Thymus (tissue), 11 donors: ENCODE results near the gene FMO1. TPM values are rescaled to one million over a fixed set of nuclear protein-coding genes. Genes with fewer than 3 reads are reported as not detected.
A peak's percentile ranks its signal among the peaks of the same experiment; 100 is the strongest.
"Not testable (repeated sequence)": the region's sequence is repeated elsewhere in the genome, so short reads cannot be mapped to it uniquely, and the experiment has no call there.

Experiments used
- DNase-seq, 9 donors: peaks; one replicate each; pipeline ENCODE4 v3.0.0-alpha.2; 2013; ENCODE audit warnings: low spot score in 9 of 9, low read depth in 6 of 9, missing footprints in 1 of 9
- H3K27ac ChIP-seq, 2 donors: one replicate each; pipeline ENCODE4 v1.5.1; 2013; ENCODE audit warnings: control low read depth in 1 of 2, low read depth in 1 of 2, low read length in 1 of 2, mild to moderate bottlenecking in 1 of 2, moderate library complexity in 1 of 2
- H3K27me3 ChIP-seq, 2 donors: one replicate each; pipeline ENCODE4 v1.5.1; 2013; ENCODE audit warnings: low read length in 1 of 2; ENCODE audit not compliant: control insufficient read depth in 2 of 2, insufficient read depth in 1 of 2
- H3K36me3 ChIP-seq, 2 donors: one replicate each; pipeline ENCODE4 v1.5.1; 2013; ENCODE audit warnings: low read length in 1 of 2, mild to moderate bottlenecking in 1 of 2, moderate library complexity in 1 of 2; ENCODE audit not compliant: control insufficient read depth in 2 of 2, insufficient read depth in 2 of 2
- H3K4me1 ChIP-seq, 2 donors: one replicate each; pipeline ENCODE4 v1.5.1; 2013; ENCODE audit warnings: low read length in 2 of 2; ENCODE audit not compliant: control insufficient read depth in 2 of 2, insufficient read depth in 2 of 2
- H3K4me3 ChIP-seq, 2 donors: one replicate each; pipeline ENCODE4 v1.5.1; 2013; ENCODE audit warnings: low read length in 2 of 2, control low read depth in 1 of 2, mild to moderate bottlenecking in 1 of 2
- H3K9me3 ChIP-seq, 2 donors: one replicate each; pipeline ENCODE4 v1.5.1; 2013; ENCODE audit warnings: low read length in 1 of 2, mild to moderate bottlenecking in 1 of 2; ENCODE audit not compliant: control insufficient read depth in 2 of 2, insufficient read depth in 1 of 2
- WGBS: extraction: QIAGEN DNeasy Blood & Tissue Kit; methylation state at CpG from one replicate; pipeline ENCODE4 v1.1.7; 2013; 5-methylcytosine and 5-hydroxymethylcytosine counted together
- polyA plus RNA-seq: library from polyadenylated mRNA; stranded (reverse); fragments of 200-250 nt; gene quantifications from one replicate; pipeline ENCODE4 v1.2.3, GENCODE V29; 2013
- total RNA-seq: library from RNA; stranded (reverse); fragments of 120-200 nt; gene quantifications from one replicate; pipeline ENCODE4 v1.2.4, GENCODE V29; 2013
- donor health status: healthy.

Gene FMO1
- total and polyA plus RNA-seq, 2 donors = 5.6 to 10.8 TPM

- H3K9me3 ChIP-seq = no peaks in the 10 kb centered on the region
- H3K36me3 ChIP-seq = no peaks in the 10 kb centered on the region
- no peak overlapping the region for H3K4me3 ChIP-seq
- no peaks in the 10 kb centered on the region for H3K27me3 ChIP-seq
- DNase-seq = peak in 3 of 9 donors; percentile 6 to 30 (median 11)
- no peaks in the 10 kb centered on the region for H3K4me1 ChIP-seq
- WGBS = 96% methylated on average over 1 of the region's 1 CpG
- H3K27ac ChIP-seq = no peak overlapping the region
Measured at GRCh38 chr1:171226747-171227370, 21.4 kb upstream of the FMO1 start.

- DNase-seq = no peak
- H3K4me3 ChIP-seq = no peak overlapping the region
- H3K36me3 ChIP-seq = no peaks in the 10 kb centered on the region
- H3K4me1 ChIP-seq = no peaks in the 10 kb centered on the region
- no peaks in the 10 kb centered on the region for H3K9me3 ChIP-seq
- no peaks in the 10 kb centered on the region for H3K27me3 ChIP-seq
- H3K27ac ChIP-seq = no peak overlapping the region
Measured at GRCh38 chr1:171231326-171231725, 17.0 kb upstream of the FMO1 start.

GRCh38 chr1:171233183-171233582 lies 15.1 kb upstream of the FMO1 start:
- H3K27ac ChIP-seq = no peak overlapping the region
- peaks cover 0 to 8% of the 10 kb centered on the region in 2 donors for H3K9me3 ChIP-seq
- no peak overlapping the region for H3K4me3 ChIP-seq
- H3K27me3 ChIP-seq = no peaks in the 10 kb centered on the region
- no peaks in the 10 kb centered on the region for H3K4me1 ChIP-seq
- no peak for DNase-seq
- WGBS = 95% methylated on average over 1 of the region's 1 CpG
- no peaks in the 10 kb centered on the region for H3K36me3 ChIP-seq

GRCh38 chr1:171236231-171236630 lies 12.1 kb upstream of the FMO1 start:
- not testable (repeated sequence) for H3K27ac ChIP-seq, H3K9me3 ChIP-seq
- WGBS = 71% methylated on average over 4 of the region's 4 CpGs

GRCh38 chr1:171243878-171244277 lies 4.4 kb upstream of the FMO1 start:
- 91% methylated on average over 4 of the region's 4 CpGs for WGBS
- DNase-seq = no peak

More at GRCh38 chr1:171236231-171236630, 12.1 kb upstream of the FMO1 start:
- H3K4me1 ChIP-seq, DNase-seq, H3K36me3 ChIP-seq, H3K27me3 ChIP-seq, H3K4me3 ChIP-seq: not testable (repeated sequence)

GRCh38 chr1:171245458-171246064 lies 2.7 kb upstream of the FMO1 start:
- no peaks in the 10 kb centered on the region for H3K4me1 ChIP-seq
- 38% methylated on average over 6 of the region's 6 CpGs for WGBS
- H3K27me3 ChIP-seq = peaks cover 3 to 17% of the 10 kb centered on the region in 2 donors
- H3K9me3 ChIP-seq = no peaks in the 10 kb centered on the region
- H3K4me3 ChIP-seq = no peak overlapping the region
- DNase-seq = peak in 3 of 9 donors; percentile 2 to 37 (median 25)
- no peak overlapping the region for H3K27ac ChIP-seq
- H3K36me3 ChIP-seq = no peaks in the 10 kb centered on the region

More at GRCh38 chr1:171243878-171244277, 4.4 kb upstream of the FMO1 start:
- no peaks in the 10 kb centered on the region for H3K4me1 ChIP-seq
- H3K4me3 ChIP-seq = no peak overlapping the region
- H3K36me3 ChIP-seq = no peaks in the 10 kb centered on the region
- peaks cover 0 to 2% of the 10 kb centered on the region in 2 donors for H3K27me3 ChIP-seq
- no peak overlapping the region for H3K27ac ChIP-seq
- H3K9me3 ChIP-seq = no peaks in the 10 kb centered on the region

- Histone ChIP-seq H3K27me3 (peaks cover 3 to 34% of the 10 kb centered on the region in 2 donors), H3K4me3 (no peak overlapping the region), H3K27ac (no peak overlapping the region), H3K9me3 (peaks cover 0 to 4% of the 10 kb centered on the region in 2 donors), H3K4me1 (peaks cover 4 to 14% of the 10 kb centered on the region in 2 donors), H3K36me3 (no peaks in the 10 kb centered on the region)
- no peak for DNase-seq
- WGBS = 94% methylated on average over 4 of the region's 4 CpGs
Measured at GRCh38 chr1:171247501-171247900, 793 bp upstream of the FMO1 start.

GRCh38 chr1:171248841-171249240 lies 547 bp downstream of the FMO1 start:
- no peak for DNase-seq
- 0% methylated on average over 1 of the region's 1 CpG for WGBS
- Histone ChIP-seq H3K4me1 (peaks cover 4 to 16% of the 10 kb centered on the region in 2 donors), H3K9me3 (peaks cover 0 to 6% of the 10 kb centered on the region in 2 donors), H3K36me3 (no peaks in the 10 kb centered on the region), H3K27me3 (peaks cover 3 to 35% of the 10 kb centered on the region in 2 donors), H3K4me3 (no peak overlapping the region), H3K27ac (no peak overlapping the region)

GRCh38 chr1:171250263-171250662 lies 2.0 kb downstream of the FMO1 start:
- Histone ChIP-seq H3K36me3 (no peaks in the 10 kb centered on the region), H3K4me1 (peaks cover 4 to 16% of the 10 kb centered on the region in 2 donors), H3K27me3 (peaks cover 3 to 37% of the 10 kb centered on the region in 2 donors), H3K27ac (no peak overlapping the region), H3K9me3 (peaks cover 0 to 6% of the 10 kb centered on the region in 2 donors), H3K4me3 (no peak overlapping the region)
- no peak for DNase-seq
- WGBS = 97% methylated on average over 3 of the region's 3 CpGs
